Measurements from ENCODE around the gene ANKRD24. TPM values are rescaled to one million over a fixed set of nuclear protein-coding genes. Genes with fewer than 3 reads are reported as not detected.

ANKRD24 gene
- total and polyA plus RNA-seq, 2 experiments from 2014 or later = 3.7 to 18.0 TPM

DNA sequence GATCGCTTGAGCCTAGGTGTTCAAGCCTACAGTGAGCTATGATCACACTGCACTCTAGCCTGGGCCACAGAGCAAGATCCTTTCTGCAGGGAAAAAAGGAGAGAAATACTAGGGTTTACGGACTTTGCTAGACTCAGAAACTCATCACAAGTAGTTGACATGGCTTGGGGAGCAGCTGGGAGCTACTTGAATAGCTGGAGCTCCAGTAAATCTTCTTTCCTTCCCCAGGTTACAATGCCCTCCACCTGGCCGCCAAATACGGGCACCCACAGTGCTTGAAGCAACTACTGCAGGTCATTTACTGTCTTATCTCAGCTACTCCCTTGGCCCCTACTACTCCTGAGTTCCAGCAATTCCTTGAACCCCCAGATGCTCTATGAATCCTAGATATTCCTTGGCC, 19.3 kb downstream of the ANKRD24 start:
- peaks cover 11% of the 10 kb centered on the region for H3K9me3 Mint-ChIP-seq
- no peaks in the 10 kb centered on the region for H3K36me3 ChIP-seq (ENCODE audit: insufficient read depth)
- H3K27ac Mint-ChIP-seq = no peak overlapping the region
- TF ChIP-seq CREB1 (CRISPR knock-in tag; IDR thresholded peaks at IDR 0.05; ENCODE audit: low read depth) = no peak
- no peak for TF ChIP-seq STAT1 (IDR thresholded peaks at IDR 0.05; ENCODE audit: unreplicated experiment)
- no peak for TF ChIP-seq ZNF331 (CRISPR knock-in tag; IDR thresholded peaks at IDR 0.05; ENCODE audit: low read depth)
- TF ChIP-seq, protein P1, sequence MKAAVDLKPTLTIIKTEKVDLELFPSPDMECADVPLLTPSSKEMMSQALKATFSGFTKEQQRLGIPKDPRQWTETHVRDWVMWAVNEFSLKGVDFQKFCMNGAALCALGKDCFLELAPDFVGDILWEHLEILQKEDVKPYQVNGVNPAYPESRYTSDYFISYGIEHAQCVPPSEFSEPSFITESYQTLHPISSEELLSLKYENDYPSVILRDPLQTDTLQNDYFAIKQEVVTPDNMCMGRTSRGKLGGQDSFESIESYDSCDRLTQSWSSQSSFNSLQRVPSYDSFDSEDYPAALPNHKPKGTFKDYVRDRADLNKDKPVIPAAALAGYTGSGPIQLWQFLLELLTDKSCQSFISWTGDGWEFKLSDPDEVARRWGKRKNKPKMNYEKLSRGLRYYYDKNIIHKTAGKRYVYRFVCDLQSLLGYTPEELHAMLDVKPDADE (IDR thresholded peaks at IDR 0.05) = no peak
- no peak for TF ChIP-seq POLR2AphosphoS5 (IDR thresholded peaks at IDR 0.05; ENCODE audit: low read depth)
- TF ChIP-seq EZH2phosphoT487 (IDR thresholded peaks at IDR 0.05; ENCODE audit: unreplicated experiment) = no peak
- TF ChIP-seq REST (IDR thresholded peaks at IDR 0.05; ENCODE audit: unreplicated experiment) = no peak
- TF ChIP-seq ZNF114 (CRISPR knock-in tag; IDR thresholded peaks at IDR 0.05) = no peak
- TF ChIP-seq, protein P2, sequence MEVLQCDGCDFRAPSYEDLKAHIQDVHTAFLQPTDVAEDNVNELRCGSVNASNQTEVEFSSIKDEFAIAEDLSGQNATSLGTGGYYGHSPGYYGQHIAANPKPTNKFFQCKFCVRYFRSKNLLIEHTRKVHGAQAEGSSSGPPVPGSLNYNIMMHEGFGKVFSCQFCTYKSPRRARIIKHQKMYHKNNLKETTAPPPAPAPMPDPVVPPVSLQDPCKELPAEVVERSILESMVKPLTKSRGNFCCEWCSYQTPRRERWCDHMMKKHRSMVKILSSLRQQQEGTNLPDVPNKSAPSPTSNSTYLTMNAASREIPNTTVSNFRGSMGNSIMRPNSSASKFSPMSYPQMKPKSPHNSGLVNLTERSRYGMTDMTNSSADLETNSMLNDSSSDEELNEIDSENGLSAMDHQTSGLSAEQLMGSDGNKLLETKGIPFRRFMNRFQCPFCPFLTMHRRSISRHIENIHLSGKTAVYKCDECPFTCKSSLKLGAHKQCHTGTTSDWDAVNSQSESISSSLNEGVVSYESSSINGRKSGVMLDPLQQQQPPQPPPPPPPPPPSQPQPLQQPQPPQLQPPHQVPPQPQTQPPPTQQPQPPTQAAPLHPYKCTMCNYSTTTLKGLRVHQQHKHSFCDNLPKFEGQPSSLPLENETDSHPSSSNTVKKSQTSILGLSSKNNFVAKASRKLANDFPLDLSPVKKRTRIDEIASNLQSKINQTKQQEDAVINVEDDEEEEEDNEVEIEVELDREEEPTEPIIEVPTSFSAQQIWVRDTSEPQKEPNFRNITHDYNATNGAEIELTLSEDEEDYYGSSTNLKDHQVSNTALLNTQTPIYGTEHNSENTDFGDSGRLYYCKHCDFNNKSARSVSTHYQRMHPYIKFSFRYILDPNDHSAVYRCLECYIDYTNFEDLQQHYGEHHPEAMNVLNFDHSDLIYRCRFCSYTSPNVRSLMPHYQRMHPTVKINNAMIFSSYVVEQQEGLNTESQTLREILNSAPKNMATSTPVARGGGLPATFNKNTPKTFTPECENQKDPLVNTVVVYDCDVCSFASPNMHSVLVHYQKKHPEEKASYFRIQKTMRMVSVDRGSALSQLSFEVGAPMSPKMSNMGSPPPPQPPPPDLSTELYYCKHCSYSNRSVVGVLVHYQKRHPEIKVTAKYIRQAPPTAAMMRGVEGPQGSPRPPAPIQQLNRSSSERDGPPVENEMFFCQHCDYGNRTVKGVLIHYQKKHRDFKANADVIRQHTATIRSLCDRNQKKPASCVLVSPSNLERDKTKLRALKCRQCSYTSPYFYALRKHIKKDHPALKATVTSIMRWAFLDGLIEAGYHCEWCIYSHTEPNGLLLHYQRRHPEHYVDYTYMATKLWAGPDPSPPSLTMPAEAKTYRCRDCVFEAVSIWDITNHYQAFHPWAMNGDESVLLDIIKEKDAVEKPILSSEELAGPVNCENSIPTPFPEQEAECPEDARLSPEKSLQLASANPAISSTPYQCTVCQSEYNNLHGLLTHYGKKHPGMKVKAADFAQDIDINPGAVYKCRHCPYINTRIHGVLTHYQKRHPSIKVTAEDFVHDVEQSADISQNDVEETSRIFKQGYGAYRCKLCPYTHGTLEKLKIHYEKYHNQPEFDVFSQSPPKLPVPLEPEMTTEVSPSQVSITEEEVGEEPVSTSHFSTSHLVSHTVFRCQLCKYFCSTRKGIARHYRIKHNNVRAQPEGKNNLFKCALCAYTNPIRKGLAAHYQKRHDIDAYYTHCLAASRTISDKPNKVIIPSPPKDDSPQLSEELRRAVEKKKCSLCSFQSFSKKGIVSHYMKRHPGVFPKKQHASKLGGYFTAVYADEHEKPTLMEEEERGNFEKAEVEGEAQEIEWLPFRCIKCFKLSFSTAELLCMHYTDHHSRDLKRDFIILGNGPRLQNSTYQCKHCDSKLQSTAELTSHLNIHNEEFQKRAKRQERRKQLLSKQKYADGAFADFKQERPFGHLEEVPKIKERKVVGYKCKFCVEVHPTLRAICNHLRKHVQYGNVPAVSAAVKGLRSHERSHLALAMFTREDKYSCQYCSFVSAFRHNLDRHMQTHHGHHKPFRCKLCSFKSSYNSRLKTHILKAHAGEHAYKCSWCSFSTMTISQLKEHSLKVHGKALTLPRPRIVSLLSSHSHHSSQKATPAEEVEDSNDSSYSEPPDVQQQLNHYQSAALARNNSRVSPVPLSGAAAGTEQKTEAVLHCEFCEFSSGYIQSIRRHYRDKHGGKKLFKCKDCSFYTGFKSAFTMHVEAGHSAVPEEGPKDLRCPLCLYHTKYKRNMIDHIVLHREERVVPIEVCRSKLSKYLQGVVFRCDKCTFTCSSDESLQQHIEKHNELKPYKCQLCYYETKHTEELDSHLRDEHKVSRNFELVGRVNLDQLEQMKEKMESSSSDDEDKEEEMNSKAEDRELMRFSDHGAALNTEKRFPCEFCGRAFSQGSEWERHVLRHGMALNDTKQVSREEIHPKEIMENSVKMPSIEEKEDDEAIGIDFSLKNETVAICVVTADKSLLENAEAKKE (CRISPR knock-in tag; IDR thresholded peaks at IDR 0.05) = no peak
- TF ChIP-seq NANOG (IDR thresholded peaks at IDR 0.05; ENCODE audit: borderline replicate concordance) = no peak
- no peak for TF ChIP-seq CTCF (conservative IDR thresholded peaks at IDR 0.05; ENCODE audit: low read depth in 2 of 2)
- H3K27me3 ChIP-seq (ENCODE audit: insufficient read depth) = peaks cover 6% of the 10 kb centered on the region; the same call in 1 of the 2 replicates
- peaks cover 18% of the 10 kb centered on the region for H3K27me3 Mint-ChIP-seq (ENCODE audit: insufficient read depth, low read depth, poor library complexity)
- no peak overlapping the region for H3K4me2 ChIP-seq
- H3K4me3 ChIP-seq = no peak overlapping the region
- no peak overlapping the region for H3K4me3 Mint-ChIP-seq
- H3K4me1 Mint-ChIP-seq = peaks cover 14% of the 10 kb centered on the region
- H3K36me3 Mint-ChIP-seq (ENCODE audit: low read depth) = peaks cover 8% of the 10 kb centered on the region; the same call in 1 of the 3 replicates
- H2AFZ ChIP-seq = no peak overlapping the region
- no peak for ATAC-seq
- no peaks in the 10 kb centered on the region for H4K20me1 ChIP-seq (replicated peaks; ENCODE audit: insufficient read depth)
- no peak for DNase-seq (ENCODE audit: low spot score)
- H3K4me1 ChIP-seq (ENCODE audit: insufficient read depth) = peaks cover 3% of the 10 kb centered on the region; the same call in 1 of the 2 replicates
- no peak overlapping the region for H3K27ac ChIP-seq (ENCODE audit: low read depth)
- peaks cover 12% of the 10 kb centered on the region for H3F3A ChIP-seq (replicated peaks; ENCODE audit: low read depth)
- peaks cover 5% of the 10 kb centered on the region for H3K9me2 ChIP-seq (ENCODE audit: insufficient read depth)
- H3K79me2 ChIP-seq (replicated peaks; ENCODE audit: insufficient read depth) = no peaks in the 10 kb centered on the region
